Fibroblast of skin of scalp (primary cell): Measurements from ENCODE around the gene MAP3K5.
A peak's percentile ranks its signal among the peaks of the same experiment; 100 is the strongest.

Experiments used
- DNase-seq: peaks from one replicate; pipeline ENCODE4 v3.0.0-alpha.2; 2013

Gene MAP3K5

DNA sequence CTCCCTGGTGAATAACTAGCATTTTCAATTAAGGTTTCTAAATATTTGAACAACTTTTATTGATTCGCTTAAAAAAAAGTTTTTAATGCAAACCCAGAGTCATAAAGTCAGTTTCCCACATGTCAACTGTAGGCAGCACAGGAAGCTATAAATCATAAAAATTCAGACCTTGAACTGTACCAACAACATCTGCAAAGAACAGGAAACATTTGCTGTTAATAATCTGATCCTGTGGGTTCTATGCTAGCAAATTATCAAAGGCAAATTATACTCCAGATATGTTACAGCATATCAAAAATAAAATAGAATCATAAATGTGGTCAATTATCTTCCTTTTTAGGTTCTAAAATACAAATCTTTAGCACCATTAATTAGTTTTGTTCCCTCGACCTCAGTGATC, 225.4 kb downstream of the MAP3K5 start:
- DNase-seq = no peak

DNA sequence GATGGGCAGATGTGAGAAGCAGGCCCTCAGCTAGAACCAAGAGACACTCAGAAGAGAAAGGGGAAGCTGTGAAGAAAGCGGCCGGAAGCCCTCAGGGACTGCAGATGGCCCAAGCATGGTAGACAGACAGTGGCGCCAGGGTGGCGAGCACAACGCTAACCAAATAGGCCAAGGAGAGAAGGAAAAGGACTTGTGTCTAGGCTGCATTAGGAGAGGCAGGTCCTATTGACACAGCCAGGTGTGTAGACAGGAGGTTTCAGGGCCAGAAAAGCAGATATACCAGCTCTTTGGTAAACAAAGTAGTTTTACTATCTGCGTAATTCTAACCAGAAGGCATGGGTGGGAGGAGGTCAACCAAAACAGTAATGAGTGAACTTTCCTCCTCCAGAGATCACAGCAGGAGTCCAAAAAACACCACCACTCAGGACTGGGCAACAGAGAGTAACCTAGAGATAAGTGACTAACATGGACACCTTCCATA, 226.2 kb downstream of the MAP3K5 start:
- DNase-seq = no peak

DNA sequence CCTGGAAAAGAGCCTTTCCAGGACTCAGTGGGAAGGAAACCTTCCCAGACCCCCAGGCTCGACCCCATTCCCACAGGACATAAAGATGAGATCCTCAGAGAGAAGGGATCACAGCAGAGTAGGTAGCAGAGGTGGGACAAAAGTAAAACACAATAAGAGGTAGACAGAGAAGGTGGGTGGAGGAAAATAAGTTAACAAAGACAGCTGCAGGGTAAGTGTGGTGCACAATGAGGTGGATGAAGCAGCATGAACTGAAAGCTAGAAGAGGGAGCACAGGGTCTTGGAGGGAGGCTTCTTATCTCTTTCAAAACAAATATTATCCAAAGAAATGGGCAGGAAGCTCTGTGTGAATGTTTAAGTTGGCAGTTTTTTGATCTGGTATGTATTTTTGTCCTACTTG, 228.1 kb downstream of the MAP3K5 start:
- DNase-seq = no peak

DNA sequence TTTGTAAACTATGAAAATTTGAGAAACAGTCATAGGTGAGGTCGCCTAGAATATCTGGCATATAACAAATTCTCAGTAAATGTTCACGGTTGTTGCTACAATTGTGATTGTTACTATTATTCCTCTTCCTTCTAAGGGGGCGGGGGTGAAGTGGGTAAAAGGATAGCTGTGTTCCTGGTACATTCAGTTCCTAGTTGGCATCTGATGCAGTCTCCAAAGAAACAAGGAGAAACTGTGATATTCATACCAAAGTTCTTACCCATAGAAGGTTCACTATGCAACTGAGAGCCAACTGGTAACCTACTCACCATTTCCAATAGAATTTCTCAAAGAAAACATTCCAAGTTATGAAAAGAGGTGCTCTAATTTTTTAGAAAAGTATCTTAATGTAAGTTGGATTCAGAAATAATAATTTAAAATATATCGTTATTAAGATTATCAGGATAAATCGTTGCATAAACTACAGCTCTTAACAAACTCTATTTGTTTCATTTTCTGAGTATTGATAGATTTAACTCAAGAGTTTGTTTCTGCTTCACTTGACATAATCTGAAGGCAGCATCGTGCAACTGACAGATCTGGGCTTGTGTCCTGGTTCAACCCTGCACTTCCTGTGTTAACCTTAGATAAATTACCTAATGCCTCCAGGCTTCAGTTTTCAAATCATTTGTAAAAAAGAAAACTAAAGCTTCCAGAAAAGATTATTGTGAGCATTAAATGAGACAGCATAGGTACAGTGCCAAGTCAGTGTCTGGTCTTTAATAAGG, 228.7 kb downstream of the MAP3K5 start:
- DNase-seq = no peak

DNA sequence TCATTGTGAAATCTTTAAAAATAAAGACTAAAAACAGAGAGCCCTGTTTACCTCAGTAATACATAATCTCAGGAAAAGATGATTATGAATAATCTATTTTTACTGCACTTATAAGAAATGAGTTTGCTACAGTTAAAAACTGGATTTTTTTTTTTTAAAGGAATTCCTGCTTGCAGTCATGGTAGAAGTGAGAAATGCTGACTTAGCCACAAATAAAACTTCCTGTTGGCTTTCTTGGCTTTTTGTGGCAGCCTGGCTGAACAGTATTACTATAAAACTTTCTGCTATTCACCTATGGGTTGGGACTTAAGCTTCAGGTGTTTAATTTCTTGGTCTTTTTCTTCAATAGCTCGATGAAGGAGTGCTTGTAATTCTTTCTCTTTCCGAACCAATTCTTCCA, 230.1 kb downstream of the MAP3K5 start:
- DNase-seq = no peak

DNA sequence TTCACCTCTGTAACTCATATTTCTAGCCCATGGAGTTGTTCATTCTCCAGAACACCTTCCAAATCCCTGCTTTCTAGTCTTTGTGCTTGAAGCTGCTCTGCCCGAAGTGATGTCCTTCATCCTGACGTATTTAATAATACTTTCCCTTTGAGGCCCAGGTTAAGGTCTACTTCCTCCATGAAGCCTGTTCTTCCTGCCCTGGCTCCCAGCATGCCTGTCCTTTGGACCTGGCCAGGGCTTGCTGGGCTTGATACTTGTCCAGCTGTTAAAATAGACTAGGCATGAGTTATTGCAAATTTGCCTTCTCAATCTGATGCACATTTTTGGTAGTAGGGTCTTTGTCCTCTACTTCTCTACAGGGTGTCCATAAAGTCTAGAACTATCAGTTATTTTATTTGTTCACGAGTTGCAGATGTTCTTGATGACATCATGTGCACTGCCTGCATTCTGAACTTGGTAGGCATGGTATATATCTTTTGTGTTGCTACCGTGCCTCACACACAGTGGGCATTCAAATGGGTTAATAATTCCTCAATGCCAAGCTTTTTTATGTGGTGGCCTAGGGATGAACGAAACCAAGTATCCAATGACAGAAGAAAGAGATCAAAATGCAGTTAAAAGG, 239.0 kb downstream of the MAP3K5 start:
- DNase-seq = no peak

DNA sequence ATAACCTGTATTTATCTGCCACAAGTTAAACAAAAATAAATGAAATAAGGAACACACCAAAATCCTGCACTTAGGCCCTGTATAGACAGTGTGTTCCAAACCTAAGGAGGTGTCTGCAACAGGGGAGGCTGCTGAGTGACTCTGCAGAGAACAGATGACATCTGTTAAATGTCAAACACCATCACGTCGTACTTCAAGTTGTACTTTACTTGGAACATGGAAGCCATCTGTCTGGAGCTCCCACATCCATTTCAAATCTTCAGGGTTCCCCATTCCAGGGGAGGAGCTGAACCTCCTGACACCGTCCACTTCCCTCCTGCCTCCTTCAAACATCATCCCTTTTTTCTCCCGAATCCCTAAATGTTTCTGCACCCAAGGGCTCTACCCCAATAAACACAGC, 240.2 kb downstream of the MAP3K5 start:
- DNase-seq = no peak

DNA sequence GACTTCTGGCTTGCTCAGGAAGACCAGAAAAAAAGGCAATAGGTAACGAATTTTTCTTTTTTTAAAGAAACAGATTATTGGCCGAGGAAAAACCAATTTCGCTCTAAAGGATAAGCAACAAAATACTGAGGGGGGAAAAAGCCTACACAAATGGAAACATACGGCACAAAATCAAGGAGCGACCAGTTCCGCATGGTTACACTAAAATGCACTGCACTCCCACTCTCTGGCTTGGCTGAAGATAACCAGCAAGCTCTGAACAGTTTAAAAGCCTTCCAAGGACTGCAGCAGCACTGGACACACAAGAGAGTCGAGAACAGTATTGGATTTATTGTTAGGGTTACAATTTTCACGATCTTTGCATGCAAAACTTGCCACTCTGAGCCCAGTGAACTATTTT, 241.2 kb downstream of the MAP3K5 start:
- no peak for DNase-seq

DNA sequence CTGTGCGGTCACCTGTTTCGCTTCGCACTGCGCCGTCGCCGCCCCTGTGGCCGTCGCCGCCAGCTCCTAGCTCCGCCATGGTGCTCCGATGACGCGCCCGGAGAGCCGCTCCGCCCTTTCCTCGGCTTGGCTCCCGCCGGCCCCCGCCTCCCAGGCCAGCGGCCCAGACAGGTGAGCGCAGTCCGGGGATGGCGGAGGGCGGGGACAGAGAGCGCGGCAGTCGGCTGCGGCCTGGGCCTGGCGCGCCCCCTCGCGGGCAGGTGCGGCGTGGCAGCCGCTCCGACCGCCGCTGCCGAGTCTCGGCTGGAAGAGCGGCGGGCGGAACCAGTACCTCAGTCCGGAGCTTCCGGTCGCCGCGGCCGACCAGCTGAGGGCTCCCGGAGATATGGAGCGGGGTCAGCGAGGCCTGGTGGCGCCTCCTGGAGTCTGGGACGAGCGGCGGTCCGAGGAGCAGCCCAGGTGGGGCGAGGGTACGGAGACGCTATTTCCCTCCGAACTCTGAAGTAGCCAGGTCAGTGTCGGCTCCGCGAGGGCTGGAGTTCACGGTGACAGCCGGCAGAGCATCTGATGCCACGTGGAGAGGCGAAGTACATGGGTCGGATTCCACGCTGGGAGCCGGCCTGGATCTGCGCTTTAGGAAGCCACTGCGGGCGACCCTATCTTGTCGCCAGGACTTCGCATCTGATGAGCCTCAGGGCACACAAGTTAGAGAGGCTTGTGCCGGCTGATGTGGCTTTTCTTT, 241.8 kb downstream of the MAP3K5 start, which contains the start of gene MAP7:
Gene MAP7, minus strand, starts transcription at position 93 of the 742 bp plus-strand sequence. Its CDS starts 14 bp downstream, at position 79.
- DNase-seq = peak; percentile 4

DNA sequence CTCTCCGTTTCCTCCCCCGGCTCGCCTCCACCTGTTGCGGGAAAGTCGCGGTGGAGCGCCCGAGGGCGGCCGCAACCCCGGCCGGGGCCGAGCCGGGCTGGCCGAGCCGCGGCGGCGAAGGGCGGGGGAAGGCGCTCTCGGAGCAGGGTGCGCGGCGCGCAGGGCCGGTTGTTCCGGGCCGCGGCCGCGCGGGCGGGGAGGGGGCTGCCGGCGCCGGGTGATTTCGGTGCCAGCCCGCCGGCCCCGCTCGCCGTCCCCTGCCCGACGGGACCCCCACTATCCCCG, 242.3 kb downstream of the MAP3K5 start:
- no peak for DNase-seq

DNA sequence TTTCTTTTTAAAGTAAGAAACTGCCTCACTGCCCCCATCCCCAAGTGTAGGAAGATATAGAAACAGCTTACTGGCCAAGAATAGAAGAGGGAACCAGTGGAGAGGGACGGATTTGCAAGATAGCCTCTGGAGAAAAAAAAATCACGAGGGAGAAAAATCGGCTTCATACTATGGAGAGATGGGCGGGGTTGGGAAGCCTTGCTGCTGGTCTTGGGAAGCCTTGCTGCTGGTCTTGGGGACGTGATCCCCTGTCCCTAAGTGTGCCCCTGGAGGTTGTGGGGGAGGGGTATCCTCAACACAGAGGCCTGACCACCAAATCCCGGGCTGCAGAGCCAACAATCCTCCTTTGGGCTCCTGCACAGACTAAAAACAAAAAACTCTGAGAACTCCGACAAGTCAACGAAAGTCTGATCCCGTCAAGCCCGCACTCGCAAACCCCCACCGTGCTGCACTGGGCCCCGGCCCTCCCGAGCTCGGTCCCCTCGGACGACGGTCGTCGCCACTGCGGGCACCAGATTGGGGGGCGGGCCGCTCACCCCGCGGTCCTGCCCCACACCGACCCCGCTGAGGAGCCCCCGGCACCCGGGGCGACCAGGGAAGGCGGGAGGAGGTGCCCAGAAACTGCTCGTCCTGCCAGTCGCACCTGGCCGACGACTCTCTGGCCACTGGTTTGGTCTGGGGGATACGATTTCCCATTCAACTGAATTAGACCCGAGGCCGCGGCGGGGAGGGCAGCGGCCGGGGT, 242.8 kb downstream of the MAP3K5 start:
- DNase-seq = no peak

DNA sequence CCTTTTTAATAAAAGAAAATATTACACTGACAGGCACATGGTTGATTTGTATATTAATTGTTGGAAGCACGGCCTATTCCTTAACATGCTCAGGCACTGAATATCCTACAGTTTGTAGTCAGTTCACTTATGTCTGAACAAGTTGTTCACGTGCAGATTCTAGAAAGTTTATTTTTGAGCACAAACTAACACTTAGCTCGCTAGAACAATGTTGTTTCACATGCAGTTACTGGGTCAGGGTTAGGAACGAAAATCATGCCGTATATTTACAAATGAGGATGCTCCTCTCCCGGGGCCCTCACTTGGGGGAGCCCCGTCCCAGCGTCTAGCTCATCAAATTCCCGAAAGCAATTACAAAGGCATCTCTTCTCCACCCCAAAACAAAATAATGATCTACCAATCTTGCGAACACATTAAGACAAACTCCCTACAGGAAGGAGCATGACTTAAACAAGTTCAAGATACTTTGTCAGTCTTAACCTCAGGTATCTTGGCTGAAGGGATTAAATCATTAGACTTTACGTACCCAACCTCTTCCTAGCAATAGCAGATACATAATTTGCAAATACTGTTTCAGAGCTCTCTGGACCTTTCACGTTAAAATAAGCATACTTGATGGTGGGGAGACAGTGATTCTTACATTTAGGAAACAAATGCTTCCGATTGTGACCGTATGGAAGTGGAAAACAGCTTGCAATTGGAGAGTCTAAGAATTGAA, 243.5 kb downstream of the MAP3K5 start:
- no peak for DNase-seq

DNA sequence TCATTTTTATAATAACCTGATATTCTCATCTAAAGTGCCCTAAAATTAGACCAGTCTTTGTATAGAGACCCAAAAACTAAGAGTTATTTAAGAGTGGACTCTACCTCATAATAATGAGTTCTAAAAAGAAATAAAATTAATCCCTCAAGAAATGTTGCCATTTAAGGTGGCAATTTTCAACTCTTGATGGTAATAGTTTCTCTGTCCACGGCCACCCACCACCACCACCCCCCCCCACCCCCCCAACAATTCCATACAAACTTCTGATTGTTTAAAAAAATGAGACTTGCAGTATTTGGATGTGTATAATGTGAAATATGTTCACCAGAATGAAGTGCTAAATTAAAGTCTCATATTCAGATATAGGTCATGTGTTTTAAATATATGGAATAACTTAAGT, 244.4 kb downstream of the MAP3K5 start:
- DNase-seq = no peak

DNA sequence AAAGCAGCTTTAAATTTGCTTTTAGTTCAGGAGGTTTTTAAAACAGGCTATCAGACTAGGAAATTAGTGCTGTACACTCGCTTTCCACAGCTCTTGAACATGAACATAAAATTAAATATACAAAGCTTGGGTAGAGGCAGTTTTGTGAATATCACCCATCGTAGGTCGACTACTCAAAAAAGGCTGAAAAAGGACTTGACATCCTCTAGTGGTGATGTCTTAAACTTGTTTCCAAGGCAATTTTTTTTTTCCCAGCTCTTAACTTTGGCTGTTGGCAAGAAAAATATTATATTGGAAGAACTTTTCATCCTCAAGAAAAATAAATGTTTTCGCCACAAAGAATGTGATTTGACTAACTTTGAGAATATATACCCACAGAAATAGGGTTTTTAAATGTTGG, 244.9 kb downstream of the MAP3K5 start:
- peak; percentile 47 for DNase-seq

DNA sequence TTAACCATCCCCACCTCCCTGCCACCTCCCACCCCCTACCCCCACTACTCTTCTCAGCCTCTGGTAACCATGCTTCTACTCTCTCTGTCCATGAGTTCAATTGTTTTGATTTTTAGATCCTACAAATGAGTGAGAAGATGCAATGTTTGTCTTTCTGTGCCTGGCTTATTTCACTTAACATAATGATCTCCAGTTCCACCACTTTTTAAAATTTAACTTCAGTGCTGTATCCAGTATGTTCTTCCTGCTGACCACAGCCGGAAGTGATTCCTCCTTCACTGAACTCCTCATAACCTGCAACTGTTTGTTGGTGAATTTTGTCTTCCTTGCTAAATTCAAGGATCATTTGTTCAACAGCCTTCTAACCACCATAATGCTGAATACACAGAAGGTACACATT, 245.9 kb downstream of the MAP3K5 start:
- no peak for DNase-seq

DNA sequence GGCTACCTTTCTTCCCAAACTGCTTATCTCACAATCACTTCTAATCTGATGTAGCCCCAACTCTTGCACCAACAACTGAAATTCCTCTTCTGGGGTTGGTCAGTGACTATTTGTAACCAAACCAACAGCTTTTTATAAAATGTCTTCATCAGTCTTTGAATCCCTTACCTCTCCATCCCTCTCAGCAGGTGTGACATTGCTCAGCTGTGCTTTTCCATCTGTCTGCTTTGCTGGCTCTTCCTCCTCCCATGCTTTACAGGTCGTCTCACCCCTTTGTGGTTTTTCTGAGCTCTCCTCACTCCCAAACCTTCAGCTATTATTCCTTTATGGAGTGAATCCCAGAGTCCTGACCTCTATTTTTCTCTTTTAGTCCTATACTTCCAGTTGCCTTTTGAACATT, 248.0 kb downstream of the MAP3K5 start:
- DNase-seq = no peak

DNA sequence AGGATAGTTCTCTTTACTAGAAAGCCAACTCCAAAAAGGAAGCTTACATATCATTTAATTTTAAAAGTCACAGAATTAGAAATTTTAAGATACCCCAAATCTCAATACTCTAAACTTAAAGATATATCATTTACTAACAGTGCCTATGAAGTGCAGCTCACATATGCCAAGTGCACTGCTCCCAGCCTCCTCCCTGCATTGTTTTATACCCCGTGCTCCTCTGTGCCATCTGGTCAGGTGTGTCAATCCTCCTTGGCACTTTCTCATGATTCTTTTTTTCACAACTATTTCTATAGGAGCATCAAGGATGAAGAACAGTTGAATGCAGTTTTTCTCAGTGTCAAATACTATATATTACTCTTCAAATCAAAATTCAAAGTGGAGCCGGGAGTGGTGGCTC, 250.9 kb downstream of the MAP3K5 start:
- no peak for DNase-seq

DNA sequence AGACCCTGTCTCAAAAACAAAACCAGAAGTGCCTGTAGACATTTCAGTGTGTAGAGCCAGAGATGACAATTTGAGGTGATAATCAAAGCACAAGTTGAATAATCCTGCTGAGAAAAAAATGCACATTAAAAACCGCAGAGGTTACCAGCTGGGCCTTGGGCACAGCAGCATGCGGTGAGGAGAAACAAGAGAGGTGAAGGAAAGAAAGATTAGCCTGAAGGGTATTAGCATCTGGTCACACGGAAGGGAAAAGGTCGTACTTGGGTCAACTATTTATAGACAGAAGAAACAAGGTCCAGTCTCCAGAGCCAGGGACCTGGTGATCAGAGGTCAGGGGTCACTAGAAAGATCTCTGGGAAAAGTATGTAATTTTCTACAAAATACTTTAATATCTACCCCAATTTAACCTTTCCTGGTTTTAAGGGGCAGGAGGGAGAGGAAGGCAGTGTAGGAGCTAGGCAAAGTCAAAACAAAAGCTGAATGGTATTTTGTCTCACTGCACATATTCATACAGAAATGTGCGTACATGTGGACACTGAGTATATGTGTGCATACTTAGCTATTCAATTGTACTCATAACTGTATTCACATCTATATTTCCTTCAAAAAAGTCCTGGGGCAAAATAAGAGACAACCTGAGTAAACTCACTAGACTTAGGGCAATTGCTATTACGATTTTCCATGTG, 252.2 kb downstream of the MAP3K5 start:
- no peak for DNase-seq

DNA sequence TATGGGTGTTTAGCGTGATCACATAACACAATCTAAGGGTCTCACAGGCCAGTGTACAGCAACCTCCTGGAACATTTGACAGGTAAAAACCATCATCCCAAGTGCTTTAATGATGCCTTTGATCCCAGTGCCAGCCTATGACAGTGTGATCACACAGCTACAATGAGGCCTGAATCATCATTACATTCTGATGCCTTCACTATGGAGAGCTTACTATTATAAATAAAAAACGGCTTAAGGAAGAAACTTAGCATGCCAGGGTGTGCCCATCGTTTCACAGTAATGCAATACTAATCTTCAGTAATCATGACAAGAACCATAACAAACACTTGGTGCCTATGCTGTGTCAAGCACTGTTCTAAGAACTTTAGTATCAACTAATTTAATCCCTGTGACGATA, 253.4 kb downstream of the MAP3K5 start:
- DNase-seq = no peak

DNA sequence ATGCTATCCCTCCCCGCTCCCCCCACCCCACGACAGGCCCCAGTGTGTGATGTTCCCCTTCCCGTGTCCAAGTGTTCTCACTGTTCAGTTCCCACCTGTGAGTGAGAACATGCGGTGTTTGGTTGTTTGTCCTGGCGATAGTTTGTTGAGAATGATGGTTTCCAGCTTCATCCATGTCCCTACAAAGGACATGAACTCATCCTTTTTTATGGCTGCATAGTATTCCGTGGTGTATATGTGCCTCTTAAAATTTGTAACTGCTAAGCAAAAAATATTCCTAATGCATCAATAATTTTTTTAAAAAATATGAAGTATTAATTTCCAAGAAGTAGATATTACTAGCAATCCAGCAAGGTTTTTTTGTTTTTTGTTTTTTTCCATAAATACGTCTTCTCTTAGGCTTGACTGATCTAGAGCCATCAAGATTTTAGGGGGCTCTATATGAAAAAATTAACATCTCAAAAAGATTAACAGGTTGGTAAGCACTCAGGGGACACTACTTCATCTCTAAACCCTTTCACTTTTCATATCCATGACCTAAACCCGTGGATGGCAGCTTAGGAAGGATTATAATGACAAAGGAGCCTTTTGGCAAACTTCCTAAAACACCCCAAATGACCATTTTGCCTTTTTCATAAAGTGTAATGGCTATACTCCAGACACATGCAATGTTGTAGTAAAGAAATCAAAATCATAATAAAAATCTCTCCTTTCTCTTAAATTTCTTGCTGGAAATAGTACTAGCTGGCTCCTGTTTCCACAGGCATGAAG, 256.2 kb downstream of the MAP3K5 start:
- DNase-seq = no peak
